A549 treated with CpdA at 1 μM for 4 hours (cell line): ENCODE measurements around the gene BCORL1. TPM values are rescaled to one million over a fixed set of nuclear protein-coding genes. Genes with fewer than 3 reads are reported as not detected.

Experiments
- total RNA-seq: library from RNA; stranded (reverse); fragments of 200-300 nt; extraction: Qiagen RNA extraction; gene quantifications from 5 replicates; pipeline ENCODE4 v1.2.3, GENCODE V29; 2022; ENCODE audit warnings: low read depth

BCORL1 gene, protein sequence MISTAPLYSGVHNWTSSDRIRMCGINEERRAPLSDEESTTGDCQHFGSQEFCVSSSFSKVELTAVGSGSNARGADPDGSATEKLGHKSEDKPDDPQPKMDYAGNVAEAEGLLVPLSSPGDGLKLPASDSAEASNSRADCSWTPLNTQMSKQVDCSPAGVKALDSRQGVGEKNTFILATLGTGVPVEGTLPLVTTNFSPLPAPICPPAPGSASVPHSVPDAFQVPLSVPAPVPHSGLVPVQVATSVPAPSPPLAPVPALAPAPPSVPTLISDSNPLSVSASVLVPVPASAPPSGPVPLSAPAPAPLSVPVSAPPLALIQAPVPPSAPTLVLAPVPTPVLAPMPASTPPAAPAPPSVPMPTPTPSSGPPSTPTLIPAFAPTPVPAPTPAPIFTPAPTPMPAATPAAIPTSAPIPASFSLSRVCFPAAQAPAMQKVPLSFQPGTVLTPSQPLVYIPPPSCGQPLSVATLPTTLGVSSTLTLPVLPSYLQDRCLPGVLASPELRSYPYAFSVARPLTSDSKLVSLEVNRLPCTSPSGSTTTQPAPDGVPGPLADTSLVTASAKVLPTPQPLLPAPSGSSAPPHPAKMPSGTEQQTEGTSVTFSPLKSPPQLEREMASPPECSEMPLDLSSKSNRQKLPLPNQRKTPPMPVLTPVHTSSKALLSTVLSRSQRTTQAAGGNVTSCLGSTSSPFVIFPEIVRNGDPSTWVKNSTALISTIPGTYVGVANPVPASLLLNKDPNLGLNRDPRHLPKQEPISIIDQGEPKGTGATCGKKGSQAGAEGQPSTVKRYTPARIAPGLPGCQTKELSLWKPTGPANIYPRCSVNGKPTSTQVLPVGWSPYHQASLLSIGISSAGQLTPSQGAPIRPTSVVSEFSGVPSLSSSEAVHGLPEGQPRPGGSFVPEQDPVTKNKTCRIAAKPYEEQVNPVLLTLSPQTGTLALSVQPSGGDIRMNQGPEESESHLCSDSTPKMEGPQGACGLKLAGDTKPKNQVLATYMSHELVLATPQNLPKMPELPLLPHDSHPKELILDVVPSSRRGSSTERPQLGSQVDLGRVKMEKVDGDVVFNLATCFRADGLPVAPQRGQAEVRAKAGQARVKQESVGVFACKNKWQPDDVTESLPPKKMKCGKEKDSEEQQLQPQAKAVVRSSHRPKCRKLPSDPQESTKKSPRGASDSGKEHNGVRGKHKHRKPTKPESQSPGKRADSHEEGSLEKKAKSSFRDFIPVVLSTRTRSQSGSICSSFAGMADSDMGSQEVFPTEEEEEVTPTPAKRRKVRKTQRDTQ (N-terminal part only)
- 5.1 to 10.8 TPM (median 8.9 TPM) in 5 replicates for total RNA-seq

DNA sequence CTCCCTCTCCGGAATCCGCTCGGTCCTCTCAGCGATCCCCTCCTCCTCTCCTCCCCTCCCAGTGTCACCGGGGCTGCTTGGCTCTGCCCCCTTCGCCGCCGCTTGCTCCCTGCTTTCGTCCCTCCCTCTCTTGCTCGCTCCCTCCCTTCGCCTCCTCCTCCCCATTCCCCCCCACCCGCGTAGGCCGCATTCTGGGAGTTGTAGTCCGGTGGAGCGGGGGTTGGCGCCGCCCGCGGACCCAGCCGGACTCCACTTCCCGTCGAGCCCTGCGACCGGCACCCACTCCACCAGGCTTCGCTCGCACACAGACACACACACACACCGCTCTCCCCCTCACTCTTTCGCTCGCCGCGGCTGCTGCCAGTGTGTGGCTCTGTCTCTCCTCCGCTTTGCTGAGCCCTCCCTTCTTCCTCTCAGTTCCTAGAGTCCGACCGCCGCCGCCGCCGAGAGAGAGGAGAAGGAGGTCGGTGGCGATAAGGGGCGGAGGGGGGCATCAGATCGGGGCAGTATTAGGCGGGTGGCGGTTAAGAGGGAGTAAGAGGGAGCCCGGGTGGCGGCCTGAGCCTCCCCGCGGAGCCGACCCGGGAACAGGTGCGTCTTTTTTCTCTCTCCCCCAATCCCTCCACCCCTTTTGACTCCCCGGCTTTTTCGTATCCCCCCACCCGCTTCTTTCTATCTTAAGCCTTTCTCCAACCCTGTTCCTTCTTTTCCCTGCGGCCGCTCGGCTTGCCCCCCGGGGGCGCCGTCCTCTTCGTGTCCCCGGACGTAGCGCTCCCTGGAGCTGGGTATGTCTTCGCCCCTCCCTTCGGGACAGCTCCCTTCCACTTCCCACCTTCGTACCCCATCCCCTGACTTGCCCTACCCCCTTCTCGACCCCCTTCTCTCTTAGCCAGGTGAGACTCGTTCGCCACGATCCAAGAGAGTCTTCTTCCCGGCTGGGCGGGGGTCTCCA lies at the start of gene BCORL1:
Gene BCORL1, plus strand, starts transcription at position 336 of the 952 bp plus-strand sequence. CDS start 22,597 bp downstream, outside the sequence.

Other genes starting within 250 kb of the BCORL1 start
- gene XPNPEP2, start 243.7 kb upstream of the BCORL1 start, total RNA-seq = not detected in 5 replicates
- not detected in 5 replicates for gene SASH3, start 202.7 kb upstream of the BCORL1 start, total RNA-seq
- 37.3 to 41.8 TPM (median 39.5 TPM) in 5 replicates for gene ZDHHC9, start 138.7 kb upstream of the BCORL1 start, total RNA-seq
- 43.8 to 58.1 TPM (median 48.2 TPM) in 5 replicates for gene UTP14A, start 76.5 kb upstream of the BCORL1 start, total RNA-seq
- gene ELF4, start 127.9 kb downstream of the BCORL1 start, total RNA-seq = 29.8 to 35.2 TPM (median 32.8 TPM) in 5 replicates
- gene AIFM1, start 183.2 kb downstream of the BCORL1 start, total RNA-seq = 73.3 to 76.6 TPM (median 75.0 TPM) in 5 replicates
- gene RAB33A, start 189.3 kb downstream of the BCORL1 start, total RNA-seq = 0.14 to 0.47 TPM (median 0.28 TPM) in 5 replicates